Lower leg skin (tissue), 4 donors: ENCODE measurements around the gene DGKB. TPM values are rescaled to one million over a fixed set of nuclear protein-coding genes. Genes with fewer than 3 reads are reported as not detected.

Experiments
- DNase-seq, 2 donors: peaks; one replicate each; pipeline ENCODE4 v3.0.0-alpha.2; 2019; ENCODE audit warnings: low spot score in 2 of 2
- H3K4me3 ChIP-seq: fragments of 200-600 bp; sonication (generic); 2 replicates; pipeline ENCODE4 v1.5.1; 2017; ENCODE audit warnings: mild to moderate bottlenecking, low read depth; ENCODE audit not compliant: poor library complexity, severe bottlenecking
- POLR2A ChIP-seq, 2 donors: fragments of 450-650 bp; IDR thresholded peaks; one replicate each; pipeline ENCODE4 v1.6.1; 2016 to 2017; ENCODE audit warnings: antibody characterized with exemption in 2 of 2, mild to moderate bottlenecking in 1 of 2, moderate library complexity in 1 of 2
- WGBS, 2 donors: methylation state at CpG; one replicate each; pipeline ENCODE4 v1.1.5; 2018; 5-methylcytosine and 5-hydroxymethylcytosine counted together
- intact Hi-C: fragments of 100-400 bp; cut with DNase I; formaldehyde crosslinking; loops from one replicate; pipeline ENCODE4 v1.15.0; 2023; ENCODE audit warnings: low total_unique reads
- total RNA-seq, 4 donors: library from RNA; depleted of rRNA; stranded (reverse); fragments of >200 nt; gene quantifications; one replicate each; pipeline ENCODE4 v1.1.0, GENCODE V29; 2016
- TF ChIP-seq, protein P1 (sequence below), 3 donors: fragments of 450-650 bp; IDR thresholded peaks; one replicate each; pipeline ENCODE4 v1.5.1; 2016; ENCODE audit warnings: antibody characterized with exemption in 3 of 3, mild to moderate bottlenecking in 3 of 3, moderate library complexity in 2 of 3

The DGKB gene
- total RNA-seq, 4 donors from 2014 or later: 0.05 to 0.58 TPM; not detected in 2

DNA sequence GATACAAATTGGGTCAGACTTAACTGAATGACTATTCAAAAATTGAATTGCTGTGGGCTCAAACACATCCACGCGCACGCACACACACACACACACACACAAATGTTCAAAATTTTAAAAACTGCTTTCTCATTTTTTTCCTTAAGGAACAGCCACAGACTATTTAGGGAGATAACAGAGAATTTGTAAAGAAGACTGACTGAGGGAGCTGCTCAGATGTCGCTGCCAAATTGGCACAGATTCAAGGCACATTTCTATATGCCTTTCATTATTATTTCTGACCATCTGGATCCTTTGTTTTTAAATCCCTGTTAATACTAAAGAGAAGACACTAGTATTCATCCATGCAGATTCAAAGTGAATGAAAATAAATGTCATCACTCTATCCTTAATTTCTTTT lies 154.8 kb downstream of the DGKB start:
- H3K4me3 ChIP-seq: no peak overlapping the region
- DNase-seq: no peak
- 51 to 61% methylated on average over 4 of the region's 4 CpGs for WGBS, 2 donors
- intact Hi-C loops: no loop called here
- TF ChIP-seq, protein P1, sequence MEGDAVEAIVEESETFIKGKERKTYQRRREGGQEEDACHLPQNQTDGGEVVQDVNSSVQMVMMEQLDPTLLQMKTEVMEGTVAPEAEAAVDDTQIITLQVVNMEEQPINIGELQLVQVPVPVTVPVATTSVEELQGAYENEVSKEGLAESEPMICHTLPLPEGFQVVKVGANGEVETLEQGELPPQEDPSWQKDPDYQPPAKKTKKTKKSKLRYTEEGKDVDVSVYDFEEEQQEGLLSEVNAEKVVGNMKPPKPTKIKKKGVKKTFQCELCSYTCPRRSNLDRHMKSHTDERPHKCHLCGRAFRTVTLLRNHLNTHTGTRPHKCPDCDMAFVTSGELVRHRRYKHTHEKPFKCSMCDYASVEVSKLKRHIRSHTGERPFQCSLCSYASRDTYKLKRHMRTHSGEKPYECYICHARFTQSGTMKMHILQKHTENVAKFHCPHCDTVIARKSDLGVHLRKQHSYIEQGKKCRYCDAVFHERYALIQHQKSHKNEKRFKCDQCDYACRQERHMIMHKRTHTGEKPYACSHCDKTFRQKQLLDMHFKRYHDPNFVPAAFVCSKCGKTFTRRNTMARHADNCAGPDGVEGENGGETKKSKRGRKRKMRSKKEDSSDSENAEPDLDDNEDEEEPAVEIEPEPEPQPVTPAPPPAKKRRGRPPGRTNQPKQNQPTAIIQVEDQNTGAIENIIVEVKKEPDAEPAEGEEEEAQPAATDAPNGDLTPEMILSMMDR (IDR thresholded peaks at IDR 0.05): no peak
- TF ChIP-seq POLR2A (IDR thresholded peaks at IDR 0.05): no peak

DNA sequence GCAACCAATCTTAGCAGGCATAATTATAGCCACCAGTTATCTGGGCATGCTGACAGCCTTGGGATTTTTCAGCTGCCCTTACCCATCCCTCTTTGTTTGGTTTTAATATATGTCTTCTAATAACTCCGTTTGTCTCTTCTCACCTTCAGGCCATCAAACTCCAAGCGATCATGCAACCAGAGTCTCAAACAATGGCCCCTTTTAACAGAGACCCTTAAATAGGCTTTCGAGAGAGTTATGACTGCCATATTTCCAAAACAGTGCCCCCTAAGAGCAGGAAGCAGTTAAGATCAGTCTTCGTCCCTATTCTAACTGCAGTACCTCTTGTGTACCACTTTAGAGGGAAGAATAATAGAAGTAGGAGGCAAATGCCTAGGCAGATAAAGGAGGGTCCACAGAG lies 157.5 kb downstream of the DGKB start:
- TF ChIP-seq, protein P1 (IDR thresholded peaks at IDR 0.05): no peak
- no peak for TF ChIP-seq POLR2A (IDR thresholded peaks at IDR 0.05)
- intact Hi-C loops: no loop called here
- DNase-seq: no peak
- no peak overlapping the region for H3K4me3 ChIP-seq
- 79 to 80% methylated on average over 4 of the region's 4 CpGs for WGBS, 2 donors

DNA sequence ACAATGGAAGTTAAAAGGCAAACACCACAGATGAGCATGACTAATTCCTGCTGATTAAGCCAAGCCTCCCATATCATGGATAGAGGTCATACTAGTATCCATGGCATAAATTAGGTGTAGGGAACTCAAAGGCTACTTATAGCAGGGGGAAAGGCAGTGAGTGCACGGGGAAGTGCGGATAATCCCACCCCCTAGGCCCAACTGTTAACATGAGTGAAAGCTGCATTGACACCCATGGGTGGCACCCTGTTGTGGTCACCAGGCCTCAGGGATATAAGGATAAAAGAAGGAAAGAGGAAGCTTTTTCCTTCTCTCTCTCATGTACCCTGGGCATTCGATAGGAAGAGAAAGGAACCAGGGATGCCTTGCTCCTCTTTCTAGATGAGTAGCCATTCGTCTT lies 161.9 kb downstream of the DGKB start:
- H3K4me3 ChIP-seq: no peak overlapping the region
- intact Hi-C loops: no loop called here
- no peak for DNase-seq
- WGBS, 2 donors: 92 to 93% methylated on average over 4 of the region's 4 CpGs
- TF ChIP-seq POLR2A (IDR thresholded peaks at IDR 0.05): no peak
- TF ChIP-seq, protein P1 (IDR thresholded peaks at IDR 0.05): no peak

DNA sequence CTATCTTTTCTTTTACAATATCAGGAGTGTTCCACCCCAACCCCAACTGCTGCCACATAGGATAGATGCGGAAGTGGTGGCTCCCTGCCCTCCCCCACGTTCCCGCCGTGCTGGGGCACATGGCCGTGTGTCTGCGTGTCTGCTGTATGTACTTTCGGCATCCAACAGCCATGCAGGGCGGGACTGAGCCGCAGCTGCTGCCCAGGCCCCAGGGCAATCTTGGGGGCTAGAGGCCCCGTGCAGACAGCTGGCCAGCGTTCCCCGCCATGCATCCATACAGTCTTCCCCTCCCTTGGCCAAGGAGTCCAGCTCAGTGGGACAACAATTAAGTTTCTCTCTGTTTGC lies 162.7 kb downstream of the DGKB start:
- H3K4me3 ChIP-seq: no peak overlapping the region
- intact Hi-C loops: no loop called here
- no peak for TF ChIP-seq POLR2A (IDR thresholded peaks at IDR 0.05)
- TF ChIP-seq, protein P1 (IDR thresholded peaks at IDR 0.05): no peak
- no peak for DNase-seq
- 93 to 94% methylated on average over 12 of the region's 12 CpGs for WGBS, 2 donors

DNA sequence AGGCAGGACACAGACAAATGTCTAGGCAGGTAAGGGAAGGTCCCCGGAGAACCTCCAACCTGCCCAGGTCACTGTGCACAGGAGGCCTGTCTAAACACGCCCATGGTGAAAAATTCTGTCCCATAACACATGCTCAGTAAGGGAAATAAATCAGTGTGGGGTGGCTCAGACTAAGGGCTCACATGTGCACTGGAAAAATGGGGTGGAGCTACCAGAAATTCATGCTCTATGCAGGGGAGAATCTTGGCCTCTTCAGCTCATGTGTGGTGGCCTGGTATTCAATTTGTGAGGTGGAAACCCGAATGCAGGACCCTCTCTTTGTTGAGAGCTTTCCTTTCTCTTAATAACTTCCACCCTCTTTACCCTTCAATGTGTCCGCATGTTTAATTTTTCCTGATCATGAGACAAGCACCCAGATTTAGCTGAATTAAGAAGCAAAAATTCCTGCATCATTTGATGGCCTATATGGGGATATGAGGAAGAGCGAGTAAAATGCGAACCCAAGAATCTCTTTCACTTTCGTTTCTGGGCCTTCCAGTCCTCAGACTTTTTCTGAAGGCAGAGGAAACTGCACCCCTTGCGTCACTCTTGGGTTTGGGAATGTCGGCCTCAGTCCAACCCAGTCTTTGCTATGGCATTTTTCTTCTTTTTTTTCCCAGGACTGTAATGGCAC lies 163.2 kb downstream of the DGKB start:
- intact Hi-C loops: no loop called here

More for the DNA sequence above, 163.2 kb downstream of the DGKB start:
- H3K4me3 ChIP-seq: no peak overlapping the region
- 81 to 86% methylated on average over 9 of the region's 9 CpGs for WGBS, 2 donors
- no peak for DNase-seq
- TF ChIP-seq, protein P1 (IDR thresholded peaks at IDR 0.05): no peak
- no peak for TF ChIP-seq POLR2A (IDR thresholded peaks at IDR 0.05)
